Epithelial cell of proximal tubule (primary cell): Measurements from ENCODE around the gene BBOX1. TPM values are rescaled to one million over a fixed set of nuclear protein-coding genes. Genes with fewer than 3 reads are reported as not detected.

Experiments used
- DNase-seq: peaks from one replicate; pipeline ENCODE4 v3.0.0-alpha.2; 2011; ENCODE audit warnings: low read depth
- H3K4me3 ChIP-seq: 2 replicates; pipeline ENCODE4 v1.5.1; 2011; ENCODE audit warnings: low read depth, mild to moderate bottlenecking, low read length
- total RNA-seq: library from RNA; depleted of rRNA; stranded (reverse); fragments of >200 nt; gene quantifications from 2 replicates; pipeline ENCODE4 v1.2.3, GENCODE V29; 2015
- TF ChIP-seq, protein P1 (sequence below): conservative IDR thresholded peaks from 2 replicates; pipeline ENCODE4 v1.5.1; 2012; ENCODE audit warnings: low read depth, mild to moderate bottlenecking, low read length

Gene BBOX1
- total RNA-seq, 1 donor from 2014 or later: not detected

DNA sequence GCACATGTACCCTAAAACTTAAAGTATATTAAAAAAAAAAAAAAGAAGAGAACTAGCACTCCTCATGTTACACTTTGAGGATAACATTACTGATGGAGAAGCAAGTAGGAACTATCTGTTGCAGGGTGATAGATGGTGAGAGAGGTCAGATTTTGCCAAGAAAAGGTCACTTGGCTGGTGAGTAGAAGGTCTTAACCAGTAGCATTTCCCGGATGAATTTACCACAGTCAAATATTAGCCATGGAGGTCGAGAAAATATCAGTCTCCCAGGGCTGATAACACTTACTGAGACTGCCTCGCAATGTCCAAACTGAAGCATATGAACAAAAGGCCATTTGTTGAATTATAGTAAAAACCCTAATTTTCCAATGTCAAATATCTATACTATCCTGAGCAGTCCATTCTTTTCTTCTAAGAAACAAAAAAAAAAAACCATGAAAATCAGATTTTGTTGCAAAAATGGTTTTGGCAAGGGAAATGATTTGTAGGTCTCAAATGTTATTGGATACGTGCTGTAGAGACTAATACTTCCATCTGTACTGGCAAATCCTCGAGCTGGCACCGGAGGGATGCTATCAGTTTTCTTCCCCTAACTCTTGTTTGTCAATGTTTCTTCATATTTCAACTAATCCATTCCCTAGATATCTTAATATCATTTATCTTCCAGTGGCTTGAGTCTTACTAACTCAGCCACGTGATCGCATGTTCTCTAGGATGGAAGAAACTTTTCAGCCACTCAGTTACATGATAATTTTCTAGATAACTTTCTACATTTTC lies 14.5 kb upstream of the BBOX1 start:
- TF ChIP-seq, protein P1, sequence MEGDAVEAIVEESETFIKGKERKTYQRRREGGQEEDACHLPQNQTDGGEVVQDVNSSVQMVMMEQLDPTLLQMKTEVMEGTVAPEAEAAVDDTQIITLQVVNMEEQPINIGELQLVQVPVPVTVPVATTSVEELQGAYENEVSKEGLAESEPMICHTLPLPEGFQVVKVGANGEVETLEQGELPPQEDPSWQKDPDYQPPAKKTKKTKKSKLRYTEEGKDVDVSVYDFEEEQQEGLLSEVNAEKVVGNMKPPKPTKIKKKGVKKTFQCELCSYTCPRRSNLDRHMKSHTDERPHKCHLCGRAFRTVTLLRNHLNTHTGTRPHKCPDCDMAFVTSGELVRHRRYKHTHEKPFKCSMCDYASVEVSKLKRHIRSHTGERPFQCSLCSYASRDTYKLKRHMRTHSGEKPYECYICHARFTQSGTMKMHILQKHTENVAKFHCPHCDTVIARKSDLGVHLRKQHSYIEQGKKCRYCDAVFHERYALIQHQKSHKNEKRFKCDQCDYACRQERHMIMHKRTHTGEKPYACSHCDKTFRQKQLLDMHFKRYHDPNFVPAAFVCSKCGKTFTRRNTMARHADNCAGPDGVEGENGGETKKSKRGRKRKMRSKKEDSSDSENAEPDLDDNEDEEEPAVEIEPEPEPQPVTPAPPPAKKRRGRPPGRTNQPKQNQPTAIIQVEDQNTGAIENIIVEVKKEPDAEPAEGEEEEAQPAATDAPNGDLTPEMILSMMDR: no peak
- no peak for DNase-seq
- H3K4me3 ChIP-seq: no peak overlapping the region

- TF ChIP-seq, protein P1: no peak
- no peak for DNase-seq
- H3K4me3 ChIP-seq: no peak overlapping the region
These were observed 12.1 kb upstream of the BBOX1 start for GRCh38 chr11:27028561-27028965.

DNA sequence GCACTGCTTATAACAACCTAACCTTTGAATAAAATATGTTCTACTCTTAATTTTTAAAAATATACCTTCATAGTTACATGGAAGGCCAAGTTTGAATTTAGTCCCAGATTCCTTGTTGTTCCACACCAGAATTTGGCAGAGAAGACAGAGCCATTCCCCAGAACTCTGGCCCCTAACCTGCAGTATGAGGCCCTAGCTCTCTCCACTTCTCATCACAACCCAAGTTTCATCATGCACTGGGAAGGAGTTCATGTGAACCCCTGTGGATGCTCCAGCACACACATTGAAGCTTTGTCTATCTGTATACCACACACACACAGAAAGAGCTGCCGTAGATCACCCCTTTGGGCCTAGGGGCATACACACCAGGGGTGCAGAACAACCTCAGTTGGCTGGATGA lies 10.6 kb upstream of the BBOX1 start:
- no peak overlapping the region for H3K4me3 ChIP-seq
- TF ChIP-seq, protein P1: no peak
- DNase-seq: no peak

- TF ChIP-seq, protein P1: no peak
- DNase-seq: no peak
- no peak overlapping the region for H3K4me3 ChIP-seq
These were observed 8.9 kb upstream of the BBOX1 start for GRCh38 chr11:27031754-27032153.

DNA sequence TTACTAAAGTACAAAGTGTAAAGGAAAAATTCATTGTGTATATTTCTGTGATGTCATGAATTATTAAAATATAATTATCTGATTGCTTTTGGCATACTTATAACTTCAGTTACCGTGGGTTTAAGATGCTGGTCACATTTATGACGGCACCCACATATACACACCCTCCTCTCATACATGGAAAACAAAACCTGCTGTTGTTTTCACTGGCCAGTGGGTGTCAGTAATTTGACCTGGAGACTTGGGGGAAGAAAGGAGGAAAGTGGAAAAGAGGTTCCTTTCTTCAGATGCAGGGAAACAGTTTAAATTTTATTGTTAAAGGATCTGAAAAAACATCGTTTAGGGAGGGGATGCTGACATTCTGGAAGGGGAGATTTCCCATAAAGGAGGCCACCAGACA lies 742 bp upstream of the BBOX1 start:
- no peak for DNase-seq
- H3K4me3 ChIP-seq: no peak overlapping the region
- TF ChIP-seq, protein P1: peak; percentile 49

- H3K4me3 ChIP-seq: peak overlapping the region; percentile 30
- no peak for DNase-seq
- TF ChIP-seq, protein P1: no peak
These were observed 705 bp downstream of the BBOX1 start for GRCh38 chr11:27041141-27041899.
